Measurements from ENCODE around the gene AHNAK2.
"Not testable (repeated sequence)": the region's sequence is repeated elsewhere in the genome, so short reads cannot be mapped to it uniquely, and the experiment has no call there.

AHNAK2 gene

GRCh38 chr14:104977681-104978653 lies at the start of gene AHNAK2:
Gene AHNAK2 (minus strand): TSS chr14:104978374. CDS start chr14:104978237, 137 bp downstream.
- TF ChIP-seq JUND (IDR thresholded peaks at IDR 0.05; ENCODE audit: low read depth) = no peak
- in situ Hi-C loops (cut with HindIII; ENCODE audit: low pct_unique_long_range_greater_than_20kb, low sequenced_read_pairs) = no loop called here
- peak; percentile 90 for DNase-seq (ENCODE audit: low read depth in 1 of 2, low spot score in 1 of 2)

GRCh38 chr14:105027718-105028117 lies 49.5 kb upstream of the AHNAK2 start:
- in situ Hi-C loops (cut with HindIII; ENCODE audit: low pct_unique_long_range_greater_than_20kb, low sequenced_read_pairs); DNase-seq (ENCODE audit: low read depth in 1 of 2, low spot score in 1 of 2): not testable (repeated sequence)

GRCh38 chr14:105026802-105027563 lies 48.8 kb upstream of the AHNAK2 start:
- in situ Hi-C loops (cut with HindIII; ENCODE audit: low pct_unique_long_range_greater_than_20kb, low sequenced_read_pairs) = no loop called here
- DNase-seq (ENCODE audit: low read depth in 1 of 2, low spot score in 1 of 2) = peak in 1 of 2 experiments; percentile 92
- TF ChIP-seq JUND (IDR thresholded peaks at IDR 0.05; ENCODE audit: low read depth) = no peak

- in situ Hi-C loops (cut with HindIII; ENCODE audit: low pct_unique_long_range_greater_than_20kb, low sequenced_read_pairs) = no loop called here
- no peak for DNase-seq (ENCODE audit: low read depth in 1 of 2, low spot score in 1 of 2)
- no peak for TF ChIP-seq JUND (IDR thresholded peaks at IDR 0.05; ENCODE audit: low read depth)
Measured at GRCh38 chr14:105026033-105026785, 48.0 kb upstream of the AHNAK2 start.

GRCh38 chr14:105025429-105025828 lies 47.3 kb upstream of the AHNAK2 start:
- in situ Hi-C loops (cut with HindIII; ENCODE audit: low pct_unique_long_range_greater_than_20kb, low sequenced_read_pairs) = no loop called here
- TF ChIP-seq JUND (IDR thresholded peaks at IDR 0.05; ENCODE audit: low read depth) = no peak
- DNase-seq (ENCODE audit: low read depth in 1 of 2, low spot score in 1 of 2) = no peak

GRCh38 chr14:105023791-105024480 lies 45.8 kb upstream of the AHNAK2 start:
- TF ChIP-seq JUND (IDR thresholded peaks at IDR 0.05; ENCODE audit: low read depth) = no peak
- DNase-seq (ENCODE audit: low read depth in 1 of 2, low spot score in 1 of 2) = no peak
- in situ Hi-C loops (cut with HindIII; ENCODE audit: low pct_unique_long_range_greater_than_20kb, low sequenced_read_pairs) = no loop called here

- in situ Hi-C loops (cut with HindIII; ENCODE audit: low pct_unique_long_range_greater_than_20kb, low sequenced_read_pairs) = no loop called here
- DNase-seq (ENCODE audit: low read depth in 1 of 2, low spot score in 1 of 2) = no peak
- TF ChIP-seq JUND (IDR thresholded peaks at IDR 0.05; ENCODE audit: low read depth) = no peak
Measured at GRCh38 chr14:105023144-105023543, 45.0 kb upstream of the AHNAK2 start.

DNA sequence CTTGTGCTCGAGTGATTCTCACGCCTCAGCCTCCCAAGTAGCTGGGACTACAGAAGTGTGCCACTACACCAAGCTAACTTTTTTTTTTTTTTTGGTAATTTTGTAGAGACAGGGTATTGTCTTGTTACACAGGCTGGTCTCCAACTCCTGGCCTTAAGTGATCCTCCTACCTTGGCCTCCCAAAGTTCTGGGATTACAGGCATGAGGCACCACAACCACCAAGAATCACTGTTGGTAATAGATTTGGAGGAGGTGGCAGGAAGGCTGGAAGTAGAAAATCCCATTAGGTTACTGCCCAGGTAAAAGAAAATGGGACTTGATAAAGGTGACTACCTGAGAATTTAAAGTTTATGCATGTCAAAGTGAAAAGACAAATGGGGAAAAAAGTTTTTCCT lies 44.1 kb upstream of the AHNAK2 start:
- in situ Hi-C loops (cut with HindIII; ENCODE audit: low pct_unique_long_range_greater_than_20kb, low sequenced_read_pairs) = no loop called here
- no peak for TF ChIP-seq JUND (IDR thresholded peaks at IDR 0.05; ENCODE audit: low read depth)
- DNase-seq (ENCODE audit: low read depth in 1 of 2, low spot score in 1 of 2) = no peak

GRCh38 chr14:105021656-105022275 lies 43.6 kb upstream of the AHNAK2 start:
- no peak for TF ChIP-seq JUND (IDR thresholded peaks at IDR 0.05; ENCODE audit: low read depth)
- in situ Hi-C loops (cut with HindIII; ENCODE audit: low pct_unique_long_range_greater_than_20kb, low sequenced_read_pairs) = no loop called here
- DNase-seq (ENCODE audit: low read depth in 1 of 2, low spot score in 1 of 2) = peak; percentile 70 to 92

- TF ChIP-seq JUND (IDR thresholded peaks at IDR 0.05; ENCODE audit: low read depth) = no peak
- peak; percentile 99 for DNase-seq (ENCODE audit: low read depth in 1 of 2, low spot score in 1 of 2)
- in situ Hi-C loops (cut with HindIII; ENCODE audit: low pct_unique_long_range_greater_than_20kb, low sequenced_read_pairs) = no loop called here
Measured at GRCh38 chr14:105020815-105021655, 42.9 kb upstream of the AHNAK2 start, which contains the start of gene CDCA4. Gene CDCA4 (minus strand): TSS chr14:105021083. CDS start chr14:105011929, 9,154 bp downstream.

Data from T47D (cell line).